Kidney (tissue), 14 donors: ENCODE measurements around the gene SLC9A2. TPM values are rescaled to one million over a fixed set of nuclear protein-coding genes. Genes with fewer than 3 reads are reported as not detected.

Experiments used
- DNase-seq, 5 donors: peaks; one replicate each; pipeline ENCODE4 v3.0.0-alpha.2; 2013 to 2020
- FAIRE-seq: peaks from 2 replicates; lab custom pipeline; 2012; peaks lifted over from hg19 to GRCh38; lab: Jason Lieb, UNC
- H3K27ac ChIP-seq, 2 donors: one replicate each; pipeline ENCODE4 v1.7.0; 2013; ENCODE audit warnings: low read depth in 2 of 2, low read length in 2 of 2, inconsistent platforms in 1 of 2
- H3K27me3 ChIP-seq: one replicate; pipeline ENCODE4 v1.7.1; 2013; ENCODE audit warnings: low read length, inconsistent platforms; ENCODE audit not compliant: control insufficient read depth, insufficient read depth
- H3K36me3 ChIP-seq, 3 donors: one replicate each; pipeline versions ENCODE4 v1.7.0 to v1.7.1; 2013; ENCODE audit warnings: low read length in 3 of 3, control low read depth in 1 of 3, inconsistent platforms in 1 of 3; ENCODE audit not compliant: insufficient read depth in 3 of 3, control insufficient read depth in 2 of 3
- H3K4me1 ChIP-seq, 3 donors: one replicate each; pipeline versions ENCODE4 v1.7.0 to v1.7.1; 2013; ENCODE audit warnings: low read length in 3 of 3, inconsistent platforms in 1 of 3, low read depth in 1 of 3; ENCODE audit not compliant: control insufficient read depth in 2 of 3, insufficient read depth in 2 of 3
- H3K4me3 ChIP-seq, 3 donors: one replicate each; pipeline versions ENCODE4 v1.7.0 to v1.8.1; 2013; ENCODE audit warnings: low read length in 3 of 3, control low read depth in 1 of 3, inconsistent platforms in 1 of 3
- H3K9ac ChIP-seq, 3 donors: one replicate each; pipeline versions ENCODE4 v1.7.0 to v1.7.1; 2013; ENCODE audit warnings: low read length in 3 of 3, control low read depth in 1 of 3, inconsistent platforms in 1 of 3
- H3K9me3 ChIP-seq, 3 donors: one replicate each; pipeline versions ENCODE4 v1.7.0 to v1.7.1; 2013; ENCODE audit warnings: low read length in 3 of 3, control low read depth in 1 of 3, inconsistent platforms in 1 of 3; ENCODE audit not compliant: control insufficient read depth in 2 of 3, insufficient read depth in 1 of 3
- CTCF ChIP-seq: IDR thresholded peaks from 3 replicates; pipeline ENCODE4 v1.5.1; 2012; ENCODE audit warnings: mild to moderate bottlenecking, moderate library complexity, borderline replicate concordance; ENCODE audit not compliant: insufficient read depth; ENCODE audit errors: extremely low read depth
- intact Hi-C: fragments of 100-400 bp; cut with DNase I; formaldehyde crosslinking; loops from one replicate; pipeline ENCODE4 v1.11.1; 2022
- polyA plus RNA-seq: library from polyadenylated mRNA; stranded (reverse); fragments of 350-450 nt; fragmentation: Illumina TruSeq; extraction: RNeasy Lipid Tissue Mini Kit (QIAGEN cat#74804); gene quantifications from one replicate; pipeline ENCODE4 v1.2.3, GENCODE V29; 2014; ENCODE audit warnings: low read depth, low replicate concordance; ENCODE audit not compliant: insufficient read depth
- total RNA-seq: library from RNA; stranded (reverse); fragmentation: NEBNext Ultra II Directional; extraction: Animal tissue kit (Norgen Biotek cat#: 25700); gene quantifications from one replicate; pipeline ENCODE4 v1.2.1, GENCODE V29; 2021
- donor health status: control.
- donor health status: control.
- donor health status: control.
- donor health status: control.
- donor health status: control.
- donor health status: DM: yes; HTN: yes; CAD: no.
- donor health status: Normal renal cell carcinoma (clear cell type).

Gene SLC9A2
- total and polyA plus RNA-seq, 2 donors from 2014 or later: 5.6 to 5.9 TPM

DNA sequence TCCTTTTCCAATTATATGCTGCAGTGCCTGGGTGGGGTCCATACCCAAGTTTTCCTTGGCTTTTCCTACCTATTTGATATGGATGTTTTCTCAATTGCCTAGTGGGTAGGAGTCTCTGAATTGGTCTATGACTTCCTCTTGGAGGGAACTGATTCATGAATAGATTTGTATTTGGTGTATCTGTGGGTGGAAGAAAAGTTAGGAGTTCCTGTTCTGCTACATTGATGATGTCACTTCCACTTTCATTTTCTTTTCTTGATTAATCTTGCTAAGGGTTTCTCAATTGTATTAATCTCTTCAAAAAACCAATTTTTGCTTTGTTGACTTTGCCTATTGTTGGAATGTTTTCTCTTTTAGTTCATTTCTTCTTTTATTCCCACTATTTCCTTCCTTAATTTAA is 37.4 kb upstream of the SLC9A2 start:
- Histone ChIP-seq H3K27ac (no peak overlapping the region), H3K9me3 (no peaks in the 10 kb centered on the region), H3K4me1 (no peaks in the 10 kb centered on the region), H3K27me3 (no peaks in the 10 kb centered on the region), H3K4me3 (no peak overlapping the region), H3K36me3 (no peaks in the 10 kb centered on the region), H3K9ac (no peak overlapping the region)
- DNase-seq (no peak), FAIRE-seq (no peak)
- no peak for TF ChIP-seq CTCF
- intact Hi-C loops: no loop called here

DNA sequence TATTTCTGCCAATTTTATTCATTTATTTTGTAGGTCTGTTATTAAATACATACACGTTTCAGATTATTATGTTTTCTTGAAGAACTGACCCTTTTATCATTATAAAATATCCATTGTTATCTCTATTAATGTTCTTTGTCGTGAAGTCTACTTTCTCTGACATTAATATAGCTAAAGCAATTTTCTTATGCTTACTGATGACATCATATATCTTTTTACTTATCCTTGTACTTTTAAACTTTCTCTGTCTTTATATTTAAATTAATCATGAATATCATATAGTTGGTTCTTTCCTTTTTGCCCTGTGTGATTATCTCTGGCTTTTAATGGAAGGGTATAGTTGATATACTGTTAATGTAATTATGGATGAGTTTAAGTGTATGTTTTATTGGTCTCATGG is 36.5 kb upstream of the SLC9A2 start:
- intact Hi-C loops: no loop called here
- DNase-seq: no peak
- no peaks in the 10 kb centered on the region for H3K27me3 ChIP-seq
- no peaks in the 10 kb centered on the region for H3K36me3 ChIP-seq
- H3K9me3 ChIP-seq: no peaks in the 10 kb centered on the region
- H3K27ac ChIP-seq: no peak overlapping the region
- no peak overlapping the region for H3K4me3 ChIP-seq
- no peaks in the 10 kb centered on the region for H3K4me1 ChIP-seq
- no peak for FAIRE-seq
- no peak for TF ChIP-seq CTCF
- no peak overlapping the region for H3K9ac ChIP-seq

- no peaks in the 10 kb centered on the region for H3K27me3 ChIP-seq
Measured at GRCh38 chr2:102585847-102586404, 33.4 kb upstream of the SLC9A2 start.

More at GRCh38 chr2:102585847-102586404, 33.4 kb upstream of the SLC9A2 start:
- FAIRE-seq: no peak
- H3K9me3 ChIP-seq: no peaks in the 10 kb centered on the region
- intact Hi-C loops: no loop called here
- H3K36me3 ChIP-seq: no peaks in the 10 kb centered on the region
- H3K27ac ChIP-seq: no peak overlapping the region
- TF ChIP-seq CTCF: no peak
- H3K4me3 ChIP-seq: no peak overlapping the region
- H3K9ac ChIP-seq: no peak overlapping the region
- DNase-seq: no peak
- no peaks in the 10 kb centered on the region for H3K4me1 ChIP-seq
